ENCODE measurements around the gene SEMA3C.

The SEMA3C gene

GRCh38 chr7:80918909-80919721 lies at the start of gene SEMA3C:
SEMA3C (minus strand) TSS chr7:80919051; CDS start chr7:80916781, 2,270 bp downstream.
- DNase-seq (ENCODE audit: low read depth in 2 of 2): peak in 1 of 2 donors; percentile 2

- no peak for DNase-seq (ENCODE audit: low read depth in 2 of 2)
These were observed 49.8 kb upstream of the SEMA3C start for GRCh38 chr7:80968606-80969005.

- DNase-seq (ENCODE audit: low read depth in 2 of 2): no peak
These were observed 49.1 kb upstream of the SEMA3C start for GRCh38 chr7:80967917-80968297.

- DNase-seq (ENCODE audit: low read depth in 2 of 2): no peak
These were observed 48.4 kb upstream of the SEMA3C start for GRCh38 chr7:80967071-80967916.

- no peak for DNase-seq (ENCODE audit: low read depth in 2 of 2)
These were observed 41.5 kb upstream of the SEMA3C start for GRCh38 chr7:80960244-80960795.

GRCh38 chr7:80957226-80957777 lies 38.5 kb upstream of the SEMA3C start:
- DNase-seq (ENCODE audit: low read depth in 2 of 2): no peak

- no peak for DNase-seq (ENCODE audit: low read depth in 2 of 2)
These were observed 35.3 kb upstream of the SEMA3C start for GRCh38 chr7:80954191-80954590.

- no peak for DNase-seq (ENCODE audit: low read depth in 2 of 2)
These were observed 31.7 kb upstream of the SEMA3C start for GRCh38 chr7:80950550-80950967.

- no peak for DNase-seq (ENCODE audit: low read depth in 2 of 2)
These were observed 30.6 kb upstream of the SEMA3C start for GRCh38 chr7:80949449-80949848.

GRCh38 chr7:80946858-80947257 lies 28.0 kb upstream of the SEMA3C start:
- no peak for DNase-seq (ENCODE audit: low read depth in 2 of 2)

GRCh38 chr7:80945976-80946375 lies 27.1 kb upstream of the SEMA3C start:
- no peak for DNase-seq (ENCODE audit: low read depth in 2 of 2)

GRCh38 chr7:80943342-80943741 lies 24.5 kb upstream of the SEMA3C start:
- no peak for DNase-seq (ENCODE audit: low read depth in 2 of 2)

GRCh38 chr7:80942261-80943041 lies 23.6 kb upstream of the SEMA3C start:
- no peak for DNase-seq (ENCODE audit: low read depth in 2 of 2)

GRCh38 chr7:80941208-80941758 lies 22.4 kb upstream of the SEMA3C start:
- no peak for DNase-seq (ENCODE audit: low read depth in 2 of 2)

- DNase-seq (ENCODE audit: low read depth in 2 of 2): no peak
These were observed 21.8 kb upstream of the SEMA3C start for GRCh38 chr7:80940539-80941207.

GRCh38 chr7:80937336-80937735 lies 18.5 kb upstream of the SEMA3C start:
- DNase-seq (ENCODE audit: low read depth in 2 of 2): no peak

- no peak for DNase-seq (ENCODE audit: low read depth in 2 of 2)
These were observed 17.3 kb upstream of the SEMA3C start for GRCh38 chr7:80935991-80936780.

GRCh38 chr7:80934321-80934720 lies 15.5 kb upstream of the SEMA3C start:
- no peak for DNase-seq (ENCODE audit: low read depth in 2 of 2)

GRCh38 chr7:80932536-80932935 lies 13.7 kb upstream of the SEMA3C start:
- no peak for DNase-seq (ENCODE audit: low read depth in 2 of 2)

- DNase-seq (ENCODE audit: low read depth in 2 of 2): no peak
These were observed 10.8 kb upstream of the SEMA3C start for GRCh38 chr7:80929619-80930018.

Measured in stimulated activated CD8-positive, alpha-beta memory T cell treated with anti-CD3 and anti-CD28 coated beads, Interleukin-7, amount 100 ng/mL, for 4 hours (primary cell).